ENCODE measurements around the gene DENND1A. TPM values are rescaled to one million over a fixed set of nuclear protein-coding genes. Genes with fewer than 3 reads are reported as not detected.

Gene DENND1A
- total and polyA plus RNA-seq, 2 experiments from 2014 or later, result 13.1 to 28.7 TPM

GRCh38 chr9:123974471-123974870, 44.5 kb upstream of the DENND1A start:
- H3K36me3 Mint-ChIP-seq (ENCODE audit: low read depth), result no peaks in the 10 kb centered on the region
- H3K9me3 Mint-ChIP-seq, result no peaks in the 10 kb centered on the region
- H3K27me3 Mint-ChIP-seq (ENCODE audit: insufficient read depth, low read depth, poor library complexity), result no peaks in the 10 kb centered on the region
- Histone ChIP-seq H3K27me3 (ENCODE audit: insufficient read depth) (peaks cover 4% of the 10 kb centered on the region; the same call in 1 of the 2 replicates), H3K36me3 (ENCODE audit: insufficient read depth) (peaks cover 3% of the 10 kb centered on the region; the same call in 1 of the 2 replicates), H2AFZ (no peak overlapping the region), H3K4me3 (no peak overlapping the region), H3K9me2 (ENCODE audit: insufficient read depth) (peaks cover 13% of the 10 kb centered on the region), H3K79me2 (replicated peaks; ENCODE audit: insufficient read depth) (no peaks in the 10 kb centered on the region), H3F3A (replicated peaks; ENCODE audit: low read depth) (peaks cover 22% of the 10 kb centered on the region), H3K4me1 (ENCODE audit: insufficient read depth) (no peaks in the 10 kb centered on the region), H3K27ac (ENCODE audit: low read depth) (no peak overlapping the region), H3K4me2 (no peak overlapping the region), H4K20me1 (replicated peaks; ENCODE audit: insufficient read depth) (no peaks in the 10 kb centered on the region)
- no peaks in the 10 kb centered on the region for H3K4me1 Mint-ChIP-seq
- no peak overlapping the region for H3K27ac Mint-ChIP-seq
- no peak for TF ChIP-seq CTCF (conservative IDR thresholded peaks at IDR 0.05; ENCODE audit: low read depth in 2 of 2)
- TF ChIP-seq ETS1 (IDR thresholded peaks at IDR 0.05), result no peak
- TF ChIP-seq JUNB (IDR thresholded peaks at IDR 0.05; ENCODE audit: unreplicated experiment), result no peak
- no peak for TF ChIP-seq CREB1 (CRISPR knock-in tag; IDR thresholded peaks at IDR 0.05; ENCODE audit: low read depth)
- TF ChIP-seq EZH2 (IDR thresholded peaks at IDR 0.05; ENCODE audit: low read depth, unreplicated experiment), result no peak
- TF ChIP-seq POLR2AphosphoS5 (IDR thresholded peaks at IDR 0.05; ENCODE audit: low read depth), result no peak
- no peak for TF ChIP-seq NANOG (IDR thresholded peaks at IDR 0.05; ENCODE audit: borderline replicate concordance)
- no peak for TF ChIP-seq ZNF462 (CRISPR knock-in tag; IDR thresholded peaks at IDR 0.05)
- no peak for TF ChIP-seq REST (IDR thresholded peaks at IDR 0.05; ENCODE audit: unreplicated experiment)
- H3K4me3 Mint-ChIP-seq, result no peak overlapping the region
- ATAC-seq (peak; percentile 49), DNase-seq (ENCODE audit: low spot score) (no peak)
